Fibroblast of the conjunctiva (primary cell): Measurements from ENCODE around the gene TRNP1.
"Not testable (repeated sequence)": the region's sequence is repeated elsewhere in the genome, so short reads cannot be mapped to it uniquely, and the experiment has no call there.

Experiments
- DNase-seq: peaks from one replicate; pipeline ENCODE4 v3.0.0-alpha.2; 2010; ENCODE audit warnings: low read depth

The TRNP1 gene

DNA sequence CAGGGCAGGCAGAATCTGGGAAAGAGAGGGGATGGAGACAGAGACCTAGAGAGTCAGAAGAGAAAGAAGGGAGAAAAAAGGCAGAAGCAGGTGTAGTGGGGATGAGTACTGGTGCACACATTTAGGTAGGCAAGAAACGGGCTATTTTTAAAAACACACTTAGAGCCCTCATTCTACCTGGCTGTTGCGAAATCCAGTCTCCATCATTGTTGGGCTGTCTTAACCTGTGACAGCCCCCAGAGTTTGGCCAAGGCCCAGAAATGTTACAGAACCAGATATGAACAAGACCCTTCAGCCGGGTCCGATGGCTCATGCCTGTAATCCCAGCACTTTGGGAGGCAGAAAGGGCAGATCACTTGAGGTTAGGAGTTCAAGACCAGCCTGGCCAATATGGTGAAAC, 20.7 kb upstream of the TRNP1 start:
- no peak for DNase-seq

DNA sequence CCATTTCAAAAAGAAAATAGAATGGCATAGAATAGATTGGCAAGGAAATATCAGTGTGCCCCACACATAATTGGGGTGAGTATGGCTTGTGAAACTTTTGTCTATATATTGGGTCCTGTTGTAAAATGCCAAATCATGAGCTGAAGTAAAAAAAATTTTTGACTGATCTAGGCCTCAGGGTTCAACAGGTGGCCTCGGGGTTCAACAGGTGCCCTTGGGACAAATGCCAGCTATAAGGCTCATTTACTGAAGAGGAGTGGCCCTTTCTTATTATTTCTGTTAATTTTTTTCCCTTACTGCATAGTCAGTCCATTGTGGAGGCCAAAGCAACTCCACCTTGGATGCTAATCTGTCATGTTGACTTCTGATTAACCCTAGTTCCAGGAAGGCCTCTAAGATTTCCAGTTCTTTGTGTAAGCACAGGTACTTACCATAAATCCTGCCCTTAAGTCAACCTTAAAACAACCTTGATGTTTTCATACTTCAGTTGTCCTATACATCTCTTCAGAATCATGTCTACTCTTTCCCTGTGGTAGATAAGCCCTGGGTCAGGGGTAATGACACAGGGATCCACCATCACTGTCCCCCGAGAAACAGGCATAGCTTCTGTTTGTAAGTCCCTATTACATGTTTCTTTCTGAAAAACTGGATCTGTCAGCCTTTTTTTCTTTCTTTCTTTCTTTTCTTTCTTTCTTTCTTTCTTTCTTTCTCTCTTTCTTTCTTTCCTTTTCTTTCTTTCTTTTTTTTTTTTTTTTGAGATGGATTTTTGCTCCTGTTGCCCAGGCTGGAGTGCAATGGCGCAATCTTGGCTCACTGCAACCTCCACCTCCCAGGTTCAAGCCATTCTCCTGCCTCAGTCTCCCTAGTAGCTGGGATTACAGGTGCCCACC, 16.6 kb upstream of the TRNP1 start:
- no peak for DNase-seq

DNA sequence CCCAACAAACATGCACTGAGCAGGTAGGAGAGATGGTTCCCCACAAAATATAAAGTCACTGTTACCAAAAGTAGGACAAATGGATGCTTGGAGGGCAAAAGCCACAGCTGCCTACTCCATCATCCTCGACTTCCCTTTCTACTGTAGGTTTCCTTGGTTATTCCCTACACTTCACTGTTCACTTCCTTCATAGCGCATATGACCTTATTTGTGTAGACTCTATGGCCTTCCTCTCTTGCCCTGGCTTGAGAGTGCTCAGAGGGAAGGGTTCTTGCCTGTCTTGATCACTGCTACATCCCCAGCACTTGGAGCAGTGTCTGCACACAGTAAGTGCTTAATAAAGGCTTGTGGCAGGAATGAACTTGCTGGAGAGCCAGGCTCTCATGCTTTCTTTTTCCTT, 14.6 kb upstream of the TRNP1 start:
- DNase-seq: no peak

DNA sequence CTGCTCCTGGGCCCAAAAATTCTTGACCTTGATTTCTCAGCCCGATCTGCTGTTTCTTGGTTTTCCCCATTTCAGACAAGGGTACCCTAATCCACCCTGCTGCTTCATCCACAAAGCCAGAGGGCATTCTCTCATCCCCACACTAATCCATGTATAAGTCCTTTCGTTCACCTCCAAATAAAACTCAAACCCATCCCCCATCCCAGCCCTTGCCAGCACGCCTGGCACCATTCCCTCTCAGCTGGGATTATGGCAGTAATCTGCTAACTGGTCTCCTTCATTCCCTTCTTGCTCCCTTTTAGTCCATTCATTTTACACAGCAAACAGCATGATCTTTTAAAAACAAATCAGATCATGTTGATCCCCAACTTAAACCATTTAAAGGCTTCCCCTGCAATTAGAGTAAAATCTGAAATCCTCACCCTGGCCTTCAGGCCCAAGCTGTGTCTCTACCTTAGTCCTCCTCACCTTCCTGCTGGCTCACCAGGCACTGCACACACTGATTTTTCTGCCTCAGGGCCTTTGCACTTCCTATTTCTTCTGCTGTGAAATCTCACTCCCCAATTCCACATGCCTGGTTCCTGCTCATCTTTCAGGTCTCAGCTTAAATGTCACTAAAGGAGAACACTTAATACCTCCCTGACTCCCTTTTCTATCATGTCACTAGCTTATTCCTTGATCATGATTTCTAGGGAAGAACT, 12.2 kb upstream of the TRNP1 start:
- DNase-seq: no peak

DNA sequence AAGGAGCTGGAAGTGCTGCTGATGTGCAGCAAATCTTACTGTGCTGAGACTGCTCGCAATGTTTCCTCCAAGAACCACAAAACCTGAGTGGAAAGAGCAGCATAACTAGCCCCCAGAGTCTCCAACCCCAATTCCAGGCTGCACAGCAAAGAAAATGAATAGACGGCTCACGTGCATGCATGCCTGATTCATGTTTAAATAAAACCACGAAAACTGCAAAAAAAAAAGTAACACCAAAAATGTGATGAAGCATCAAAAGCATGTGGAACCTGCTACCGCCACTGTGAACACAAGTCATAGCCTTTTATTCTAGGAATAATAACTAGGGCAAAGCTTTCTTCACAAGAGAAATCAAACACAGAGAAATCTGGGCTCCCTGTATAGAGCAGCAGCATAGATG, 9.6 kb upstream of the TRNP1 start:
- DNase-seq: no peak

DNA sequence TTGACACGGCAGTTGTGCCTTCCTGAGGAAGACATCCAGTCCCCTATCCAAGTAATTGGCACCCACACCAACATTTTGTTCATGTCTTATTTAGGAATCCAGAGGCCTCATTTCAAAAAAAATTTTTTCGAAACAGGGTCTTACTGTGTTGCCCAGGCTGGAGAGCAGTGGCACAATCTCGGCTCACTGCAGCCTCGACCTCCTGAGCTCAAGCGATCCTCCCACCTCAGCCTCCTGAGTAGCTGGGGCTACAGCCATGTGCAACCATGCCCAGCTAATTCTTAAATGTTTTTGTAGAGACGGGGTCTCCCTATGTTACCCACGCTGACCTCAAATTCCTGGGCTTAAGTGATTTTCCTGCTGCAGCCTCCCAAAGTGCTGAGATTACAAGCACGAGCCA, 9.2 kb upstream of the TRNP1 start:
- DNase-seq: no peak

DNA sequence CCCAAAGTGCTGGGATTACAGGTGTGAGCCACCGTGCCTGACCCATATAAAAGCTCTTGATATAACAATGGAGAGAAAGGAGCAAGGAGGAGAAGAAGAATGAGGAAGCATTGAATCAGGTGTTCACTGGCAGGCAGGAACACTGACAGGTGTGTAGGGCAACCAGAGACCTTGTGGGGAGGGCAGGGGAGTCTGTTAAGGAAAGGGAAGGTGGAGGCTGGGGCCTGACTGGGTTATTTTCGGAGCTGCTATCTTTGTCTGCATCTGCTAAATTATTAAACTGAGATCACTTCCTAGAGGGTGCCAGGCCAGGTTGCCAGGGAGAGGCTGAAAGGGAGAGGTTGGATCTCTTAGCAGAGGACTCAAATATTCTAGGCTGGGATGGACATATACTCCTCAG, 6.8 kb upstream of the TRNP1 start:
- no peak for DNase-seq

DNA sequence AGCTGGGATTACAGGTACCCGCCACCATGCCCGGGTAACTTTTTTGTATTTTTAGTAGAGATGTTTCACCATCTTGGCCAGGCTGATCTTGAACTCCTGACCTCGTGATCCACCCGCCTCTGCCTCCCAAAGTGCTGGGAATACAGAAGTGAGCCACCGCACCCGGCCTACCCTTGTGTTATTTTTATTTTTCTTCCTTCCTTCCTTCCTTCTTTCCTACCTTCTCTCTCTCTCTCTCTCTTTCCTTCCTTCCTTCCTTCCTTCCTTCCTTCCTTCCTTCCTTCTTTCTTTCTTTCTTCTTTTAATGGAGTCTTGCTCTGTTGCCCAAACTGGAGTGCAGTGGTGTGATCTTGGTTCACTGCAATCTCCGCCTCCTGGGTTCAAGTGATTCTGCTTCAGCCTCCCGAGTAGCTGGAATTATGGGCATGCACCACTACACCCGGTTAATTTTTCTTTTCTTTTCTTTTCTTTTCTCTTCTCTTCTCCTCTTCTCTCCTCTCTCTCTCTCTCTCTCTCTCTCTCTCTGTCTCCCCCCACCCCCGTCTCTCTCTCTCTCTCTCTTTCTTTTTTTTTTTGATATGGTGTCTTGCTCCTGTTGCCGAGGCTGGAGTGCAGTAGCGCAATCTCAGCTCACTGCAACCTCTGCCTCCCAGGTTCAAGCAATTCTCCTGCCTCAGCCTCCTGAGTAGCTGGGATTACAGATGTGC, 3.9 kb upstream of the TRNP1 start:
- not testable (repeated sequence) for DNase-seq

DNA sequence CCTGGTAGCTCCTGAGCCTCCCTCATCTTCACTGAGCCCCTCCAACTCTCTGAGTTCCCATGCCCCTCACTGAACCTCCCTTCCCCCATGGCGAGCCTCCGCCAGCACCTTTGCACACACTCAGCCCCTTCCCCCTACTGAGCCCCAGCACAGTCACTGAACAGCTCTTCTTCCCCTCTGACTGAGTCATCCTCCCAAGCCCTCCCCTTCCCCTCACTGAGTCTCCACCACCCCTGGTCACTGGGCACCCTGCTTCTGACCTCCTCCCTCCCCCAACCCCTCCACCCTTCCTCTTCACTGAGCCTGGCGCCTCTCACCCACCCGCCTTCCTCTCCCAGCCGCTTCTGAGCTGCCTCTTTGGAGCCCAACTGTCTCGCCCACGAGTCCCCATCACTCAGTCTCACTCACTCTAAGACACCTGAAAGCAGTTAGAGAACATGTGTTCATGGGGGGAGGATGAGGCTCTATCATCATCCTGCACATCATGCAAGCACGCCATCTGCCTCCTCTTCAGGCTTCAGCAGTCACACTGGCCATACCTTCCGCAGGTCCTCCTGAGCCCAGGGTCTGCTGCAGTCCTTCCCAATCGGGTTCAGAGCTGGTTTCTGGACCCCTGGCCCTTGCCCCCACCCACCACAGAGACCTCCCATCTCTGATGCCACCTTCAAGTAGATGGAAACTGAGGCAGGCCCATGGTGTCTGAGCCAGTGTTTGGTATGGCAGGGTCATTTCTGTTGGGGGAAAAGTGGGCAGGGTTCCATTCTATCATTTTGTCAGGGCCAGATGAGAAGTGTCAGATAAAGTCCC, 2.0 kb upstream of the TRNP1 start:
- DNase-seq: no peak

DNA sequence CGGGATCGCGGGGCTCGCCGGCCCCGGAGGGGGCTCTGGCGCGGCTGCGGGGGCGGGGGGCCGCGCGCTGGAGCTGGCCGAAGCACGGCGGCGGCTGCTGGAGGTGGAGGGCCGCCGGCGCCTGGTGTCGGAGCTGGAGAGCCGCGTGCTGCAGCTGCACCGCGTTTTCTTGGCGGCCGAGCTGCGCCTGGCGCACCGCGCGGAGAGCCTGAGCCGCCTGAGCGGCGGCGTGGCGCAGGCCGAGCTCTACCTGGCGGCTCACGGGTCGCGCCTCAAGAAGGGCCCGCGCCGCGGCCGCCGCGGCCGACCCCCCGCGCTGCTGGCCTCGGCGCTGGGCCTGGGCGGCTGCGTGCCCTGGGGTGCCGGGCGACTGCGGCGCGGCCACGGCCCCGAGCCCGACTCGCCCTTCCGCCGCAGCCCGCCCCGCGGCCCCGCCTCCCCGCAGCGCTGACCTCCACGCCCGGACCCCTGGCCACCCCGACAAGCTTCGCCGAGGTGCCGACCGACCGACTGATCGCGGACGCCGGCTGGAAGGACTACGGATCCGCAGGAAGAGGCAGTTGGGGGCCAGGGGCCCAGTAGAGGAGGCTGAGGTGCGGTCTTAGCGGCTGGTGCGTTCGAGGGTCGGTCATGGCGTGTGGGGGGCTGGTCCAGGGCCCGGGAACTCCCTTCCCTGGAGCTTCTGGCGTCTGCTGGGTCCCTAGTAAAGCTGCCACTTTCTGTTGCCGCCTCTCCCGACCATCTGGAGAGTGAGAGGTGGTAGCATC, 711 bp downstream of the TRNP1 start:
- DNase-seq: no peak

DNA sequence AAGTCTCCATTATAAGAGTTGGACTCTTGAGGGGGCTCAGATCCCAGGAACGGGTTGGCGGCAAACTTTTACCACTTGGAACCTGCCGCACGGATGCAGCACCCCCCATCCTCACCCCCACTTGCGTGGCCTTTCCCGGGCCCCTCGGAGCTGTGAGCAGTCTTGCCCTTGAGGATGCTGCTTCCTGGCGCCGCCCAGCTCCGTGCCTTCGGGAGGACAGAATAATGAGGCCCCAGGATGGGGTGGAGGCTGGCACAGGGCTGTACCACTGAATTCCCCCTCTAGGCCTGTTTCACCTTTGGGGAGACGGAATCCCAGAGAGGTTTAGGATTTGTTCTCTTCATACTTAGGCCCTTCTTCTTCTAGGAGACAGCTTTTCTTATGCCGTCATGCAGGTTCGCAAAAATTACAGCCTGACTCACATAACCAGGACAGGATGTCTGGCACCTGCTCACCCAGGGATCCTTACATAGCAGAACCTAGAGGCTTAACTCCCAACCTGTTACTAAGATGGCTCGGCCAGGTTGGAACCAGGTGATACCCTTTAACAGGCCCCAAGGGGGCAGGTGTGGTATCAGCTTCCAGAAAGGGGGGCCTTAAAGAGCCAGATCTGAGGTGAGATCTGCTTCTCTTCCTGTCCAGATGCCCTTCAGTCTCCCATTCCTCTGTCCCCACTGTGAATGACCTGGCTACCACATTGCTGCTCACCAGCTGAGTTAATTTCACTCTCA, 1.5 kb downstream of the TRNP1 start:
- no peak for DNase-seq

DNA sequence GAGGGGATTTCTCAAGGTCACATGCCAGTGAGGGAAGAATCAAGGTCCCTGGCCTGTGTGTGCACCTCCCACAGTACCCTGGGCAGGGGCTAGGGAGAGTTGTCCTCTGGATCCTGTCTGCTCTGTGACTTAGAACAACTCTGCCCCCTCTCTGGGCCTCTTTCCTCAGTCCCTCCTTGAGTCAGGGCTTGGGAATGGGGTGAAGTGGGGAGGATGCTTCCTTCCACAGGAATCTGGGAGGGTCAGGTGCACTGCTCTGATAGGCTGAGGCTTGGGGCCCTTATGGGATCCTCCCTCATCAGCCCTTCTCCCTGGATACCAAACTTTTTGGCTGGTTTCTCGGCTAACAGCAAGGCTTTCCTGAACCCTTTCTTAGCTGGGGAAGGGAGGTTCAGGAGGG, 2.5 kb downstream of the TRNP1 start:
- DNase-seq: no peak

DNA sequence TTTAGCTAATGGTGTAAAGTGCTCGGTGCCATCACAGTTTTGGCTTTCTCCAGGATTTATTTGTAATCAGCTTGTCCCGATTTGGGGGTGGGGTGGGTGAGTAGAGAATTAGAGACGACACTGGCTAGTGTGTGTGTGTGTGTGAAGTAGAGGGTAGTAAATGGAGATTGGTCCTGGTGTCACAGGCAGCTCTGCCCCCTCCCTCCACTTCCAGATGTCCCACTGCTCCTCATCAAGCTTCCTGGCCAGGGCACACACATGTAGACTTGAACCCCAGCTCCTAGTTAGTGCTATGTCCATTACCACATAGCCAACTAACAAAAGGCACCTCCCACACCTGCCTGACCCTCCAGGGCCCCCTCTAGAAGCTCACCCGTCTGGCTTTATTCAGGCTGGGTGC, 3.2 kb downstream of the TRNP1 start:
- no peak for DNase-seq

DNA sequence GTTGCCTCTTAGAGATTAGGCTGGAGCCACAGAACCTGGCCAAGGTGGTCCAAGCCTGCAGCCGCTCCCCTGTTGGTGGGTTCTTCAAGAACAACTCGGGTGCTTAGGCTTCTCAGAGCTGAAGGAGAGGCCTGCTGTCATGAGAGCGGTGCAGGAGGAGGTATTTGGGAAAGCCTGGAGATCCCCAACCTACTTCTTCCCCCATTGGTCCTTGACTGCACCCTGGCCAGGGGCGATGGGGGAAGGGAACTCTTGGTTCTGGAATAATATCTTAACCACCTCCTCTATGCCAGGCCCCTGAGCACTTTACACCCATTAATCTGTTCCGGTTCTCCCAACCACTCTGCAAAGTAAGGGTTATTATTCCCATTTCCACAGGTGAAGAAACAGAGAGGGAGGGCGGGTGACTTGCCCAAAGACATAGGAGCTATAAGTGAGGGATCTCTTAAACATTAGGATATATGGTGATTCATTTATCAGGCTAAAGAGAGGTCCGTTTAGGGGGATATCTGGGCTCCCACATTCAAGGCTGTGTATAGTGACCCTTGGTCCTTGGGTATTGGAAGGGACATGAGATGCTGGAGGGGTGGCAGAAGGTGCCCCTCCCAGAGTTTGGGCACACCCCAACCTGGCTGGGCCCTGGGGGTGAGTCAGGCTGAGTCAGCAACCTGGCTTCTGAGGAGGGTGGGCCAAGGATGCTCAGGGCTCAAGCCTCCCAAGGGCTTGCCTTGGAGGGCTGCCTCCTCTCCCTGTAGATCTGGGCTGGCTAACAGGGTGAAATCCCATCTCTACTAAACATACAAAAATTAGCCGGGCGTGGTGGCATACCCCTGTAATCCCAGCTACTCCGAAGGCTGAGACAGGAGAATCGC, 5.2 kb downstream of the TRNP1 start:
- DNase-seq: no peak

DNA sequence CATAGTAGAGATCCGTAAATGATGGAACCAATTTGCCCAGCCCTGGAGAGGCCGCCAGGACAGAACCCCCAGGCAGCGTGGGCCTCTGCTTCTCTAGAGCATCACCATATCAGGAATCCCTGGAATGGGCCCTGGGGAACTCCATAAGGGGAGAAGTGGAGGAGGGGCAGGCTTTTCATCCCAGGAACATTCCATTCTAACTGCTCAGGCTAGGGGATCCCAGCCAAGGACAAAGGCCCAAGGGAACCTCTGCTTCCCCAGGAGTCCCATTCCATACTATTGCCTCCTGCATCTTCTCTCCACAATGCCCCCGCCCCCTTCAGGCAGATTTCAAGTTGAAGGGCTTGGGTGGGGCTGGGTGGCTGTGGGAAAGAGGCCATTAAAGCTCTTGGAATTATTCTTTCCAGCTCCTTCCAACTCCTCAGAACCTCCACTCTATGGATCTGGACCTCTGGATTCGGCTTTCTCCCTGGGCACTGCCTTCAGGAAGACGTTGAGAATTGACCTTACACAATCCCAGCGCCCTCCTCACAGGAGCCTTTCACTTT, 6.0 kb downstream of the TRNP1 start:
- DNase-seq: peak; percentile 97

DNA sequence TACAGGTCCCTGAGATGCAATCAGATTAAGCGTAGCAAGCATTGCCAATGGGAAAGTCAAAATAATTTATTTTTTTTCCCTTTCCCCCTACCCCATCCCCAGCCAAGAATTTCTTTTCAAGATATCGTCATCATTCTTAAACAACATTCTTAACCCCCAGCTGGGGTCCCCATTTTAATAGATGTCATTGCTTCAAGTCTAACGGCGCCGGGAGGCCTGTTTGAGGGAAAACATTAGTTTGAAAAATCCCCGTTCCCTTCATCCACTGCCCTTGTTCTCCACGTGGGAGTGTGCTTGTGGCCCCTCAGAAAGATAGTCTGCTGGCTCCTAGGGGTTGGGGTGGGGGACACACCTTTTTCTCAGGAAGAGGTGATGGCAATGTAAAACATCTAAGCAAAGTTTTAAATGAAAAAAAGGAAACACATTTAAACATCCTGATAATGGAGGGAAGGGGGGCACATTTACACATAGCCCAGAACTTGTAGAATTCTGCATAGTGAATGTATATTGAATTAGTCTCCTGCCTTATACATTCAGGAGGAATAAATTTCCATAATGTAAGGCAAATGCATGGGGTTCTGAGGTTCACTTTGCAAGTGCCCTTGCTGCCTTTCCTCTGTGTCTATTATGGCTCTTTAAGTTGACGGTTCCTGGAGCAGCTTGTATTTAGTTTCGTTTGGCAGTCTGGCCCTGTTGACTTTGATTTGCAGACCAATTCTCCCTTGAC, 6.8 kb downstream of the TRNP1 start:
- DNase-seq: no peak

DNA sequence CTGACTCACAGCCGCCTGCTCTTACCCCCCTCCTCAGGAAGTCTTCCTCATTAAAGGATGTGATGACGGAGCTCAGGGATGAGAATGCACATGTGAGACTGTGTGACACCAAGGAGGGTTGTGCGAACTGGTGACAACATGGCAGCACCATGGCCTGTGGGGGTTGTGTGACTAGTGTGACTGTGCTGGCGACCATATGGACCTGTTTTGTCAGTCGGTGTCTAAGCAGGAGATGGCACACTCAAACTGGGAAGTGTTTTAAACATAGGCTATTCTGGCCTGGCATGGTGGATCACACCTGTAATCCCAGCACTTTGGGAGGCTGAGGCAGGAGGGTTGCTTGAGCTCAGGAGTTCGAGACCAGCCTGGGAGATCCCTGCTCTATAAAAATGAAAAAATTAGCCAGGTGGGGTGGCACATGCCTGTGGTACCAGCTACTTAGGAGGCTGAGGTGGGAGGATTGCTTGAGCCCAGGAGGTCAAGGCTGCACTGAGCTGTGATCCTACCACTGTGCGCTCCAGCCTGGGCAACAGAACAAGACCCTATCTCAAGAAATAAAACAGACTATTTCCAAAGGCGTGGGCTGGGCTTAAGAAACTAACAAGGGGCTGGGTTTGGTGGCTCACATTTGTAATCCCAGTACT, 7.4 kb downstream of the TRNP1 start:
- DNase-seq: no peak
